Right lobe of liver (tissue), 6 donors: ENCODE results near the gene RSRC1. TPM values are rescaled to one million over a fixed set of nuclear protein-coding genes. Genes with fewer than 3 reads are reported as not detected.
"Not testable (repeated sequence)": the region's sequence is repeated elsewhere in the genome, so short reads cannot be mapped to it uniquely, and the experiment has no call there.

Source experiments
- ATAC-seq, 4 donors: fragments of 200-7000 bp; cut with Tn5 transposase; one replicate each; pipeline ENCODE4 v1.9.1; 2020; ENCODE audit warnings: mild to moderate bottlenecking in 4 of 4, moderate library complexity in 4 of 4
- DNase-seq, 3 donors: peaks; one replicate each; pipeline ENCODE4 v3.0.0-alpha.2; 2020
- H3K27ac ChIP-seq, 3 donors: fragments of 200-600 bp; one replicate each; pipeline ENCODE4 v1.8.0; 2022
- H3K27me3 ChIP-seq, 2 donors: fragments of 200-600 bp; one replicate each; pipeline ENCODE4 v1.8.0; 2022
- H3K36me3 ChIP-seq, 4 donors: fragments of 200-600 bp; sonication (generic) in 1 of 4; one replicate each; pipeline versions ENCODE4 v1.5.1 to v1.8.0; 2017 to 2022; ENCODE audit warnings: control low read depth in 1 of 4
- H3K4me1 ChIP-seq, 4 donors: fragments of 200-600 bp; sonication (generic) in 1 of 4; one replicate each; pipeline versions ENCODE4 v1.5.1 to v1.8.0; 2017 to 2022; ENCODE audit warnings: control low read depth in 1 of 4
- H3K4me3 ChIP-seq, 3 donors: fragments of 200-600 bp; one replicate each; pipeline ENCODE4 v1.8.0; 2022
- H3K9me3 ChIP-seq, 4 donors: fragments of 200-600 bp; sonication (generic) in 1 of 4; one replicate each; pipeline versions ENCODE4 v1.5.1 to v1.8.0; 2017 to 2022; ENCODE audit warnings: control low read depth in 1 of 4
- CTCF ChIP-seq, 4 donors: fragments of 200-600 bp in 3 of 4; fragments of 450-650 bp in 1 of 4; IDR thresholded peaks; one replicate each; pipeline versions ENCODE4 v1.5.1 to v1.8.0; 2016 to 2022; ENCODE audit warnings: antibody characterized with exemption in 4 of 4, mild to moderate bottlenecking in 2 of 4
- POLR2A ChIP-seq: fragments of 450-650 bp; IDR thresholded peaks from one replicate; pipeline ENCODE4 v1.6.1; 2017; ENCODE audit warnings: antibody characterized with exemption, mild to moderate bottlenecking
- WGBS: methylation state at CpG from one replicate; pipeline ENCODE4 v1.1.6; 2018; ENCODE audit warnings: low coverage, low lambda C conversion rate; ENCODE audit not compliant: insufficient coverage; ENCODE audit errors: missing lambda C conversion rate; 5-methylcytosine and 5-hydroxymethylcytosine counted together
- intact Hi-C, 2 donors: fragments of 100-400 bp; cut with DNase I; formaldehyde crosslinking; loops; one replicate each; pipeline versions ENCODE4 v1.11.2 to v1.14.1; 2022
- total RNA-seq, 6 experiments: library from RNA; depleted of rRNA in 2 of 6; stranded (reverse); fragments of >200 nt in 2 of 6; fragmentation: NEBNext Ultra II Directional in 3 of 6; extraction: Animal tissue kit (Norgen Biotek cat#: 25700) in 3 of 6; gene quantifications; one replicate each; pipeline versions ENCODE4 v1.1.0 to v1.2.4, GENCODE V29; 2016 to 2023
- donor health status: DM: no; HTN: yes; CAD: no.
- donor health status: DM: no; HTN: no; CAD: no.
- donor health status: DM: no; HTN: no; CAD: no.
- donor health status: DM: no; HTN: yes; CAD: no.
- donor health status: DM: no; HTN: yes; CAD: no.

The RSRC1 gene
- total RNA-seq, 6 experiments from 2014 or later: 10.8 to 22.1 (median 11.7) TPM

DNA sequence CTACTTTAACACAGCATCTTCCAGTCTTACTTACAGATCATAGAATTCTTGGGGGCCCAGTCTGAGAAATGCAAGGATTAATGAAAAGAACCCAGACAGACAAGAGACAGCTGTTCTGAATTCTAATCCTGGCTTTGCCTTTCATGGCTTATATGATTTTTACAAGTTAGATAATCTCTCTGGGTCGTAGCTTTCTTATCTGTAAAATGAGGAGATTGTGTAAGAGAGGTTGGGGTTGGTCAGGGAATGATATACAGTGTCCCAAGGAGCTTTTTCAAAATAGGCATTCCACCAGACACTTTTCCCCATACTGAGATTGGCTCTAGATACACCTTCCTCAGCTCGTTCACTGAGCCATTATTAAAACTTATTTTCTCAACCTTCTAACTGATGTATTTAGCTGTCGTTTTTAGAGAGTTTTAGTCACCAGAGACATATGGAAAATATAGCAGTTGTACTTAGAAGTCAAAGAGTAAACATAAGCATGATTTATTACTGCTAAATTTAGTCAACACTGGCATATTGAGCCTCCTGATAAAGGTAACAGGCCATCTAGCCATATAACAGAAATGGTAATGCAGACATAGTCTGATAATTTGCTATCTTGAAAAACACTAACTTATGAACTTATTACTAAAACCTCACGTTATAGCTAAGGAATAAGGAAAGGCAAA is 298.1 kb downstream of the RSRC1 start:
- no peaks in the 10 kb centered on the region for H3K9me3 ChIP-seq
- H3K36me3 ChIP-seq: no peaks in the 10 kb centered on the region
- H3K4me3 ChIP-seq: no peak overlapping the region
- no peak for ATAC-seq
- TF ChIP-seq POLR2A (no peak), CTCF (IDR thresholded peaks at IDR 0.05) (no peak)
- H3K4me1 ChIP-seq: no peaks in the 10 kb centered on the region
- WGBS: 75% methylated on average over 4 of the region's 4 CpGs
- no peak overlapping the region for H3K27ac ChIP-seq
- no peak for DNase-seq
- H3K27me3 ChIP-seq: no peaks in the 10 kb centered on the region
- intact Hi-C loops: no loop called here

DNA sequence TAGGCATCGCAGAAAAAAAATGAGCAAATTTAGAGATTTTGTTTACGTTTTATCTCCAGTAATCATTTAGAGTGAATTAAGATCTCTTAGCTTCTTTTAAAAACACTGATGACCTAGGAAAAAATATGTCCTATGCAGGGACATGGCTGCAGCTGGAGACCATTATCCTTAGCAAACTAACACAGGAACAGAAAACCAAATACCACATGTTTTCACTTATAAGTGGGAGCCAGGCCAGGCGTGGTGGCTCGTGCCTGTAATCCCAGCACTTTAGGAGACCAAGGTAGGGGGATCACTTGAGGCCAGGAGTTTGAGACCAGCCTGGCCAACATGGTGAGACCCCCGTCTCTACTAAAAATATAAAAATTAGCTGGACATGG is 298.6 kb downstream of the RSRC1 start:
- intact Hi-C loops, H3K4me1 ChIP-seq, H3K4me3 ChIP-seq, H3K27me3 ChIP-seq, ATAC-seq, H3K9me3 ChIP-seq, H3K36me3 ChIP-seq, H3K27ac ChIP-seq, DNase-seq: not testable (repeated sequence)
- 91% methylated on average over 5 of the region's 5 CpGs for WGBS

DNA sequence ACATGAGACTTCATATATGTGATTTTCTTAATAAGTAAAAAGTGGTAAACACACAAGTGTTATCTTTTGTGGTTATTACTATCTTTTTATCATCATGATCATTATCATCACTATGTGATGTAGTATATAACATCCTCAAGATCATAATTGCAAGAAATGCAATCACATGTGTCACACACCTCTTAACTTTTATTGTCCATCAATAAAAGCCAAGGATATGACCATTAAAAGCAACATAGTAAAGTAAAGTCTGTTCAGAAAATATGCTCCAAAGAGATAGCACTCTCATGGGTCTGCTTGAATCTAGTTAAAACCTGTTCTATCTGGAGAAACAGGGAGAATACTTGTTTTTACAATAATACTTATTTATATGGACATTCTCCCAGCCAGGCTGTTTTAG is 308.1 kb downstream of the RSRC1 start:
- Histone ChIP-seq H3K27me3 (no peaks in the 10 kb centered on the region), H3K9me3 (no peaks in the 10 kb centered on the region), H3K4me1 (no peaks in the 10 kb centered on the region), H3K36me3 (no peaks in the 10 kb centered on the region), H3K4me3 (no peak overlapping the region), H3K27ac (no peak overlapping the region)
- TF ChIP-seq POLR2A (no peak), CTCF (IDR thresholded peaks at IDR 0.05) (no peak)
- DNase-seq (no peak), ATAC-seq (no peak)
- intact Hi-C loops: no loop called here

GRCh38 chr3:158419820-158420653 is 310.1 kb downstream of the RSRC1 start:
- ATAC-seq: no peak

More at GRCh38 chr3:158419820-158420653, 310.1 kb downstream of the RSRC1 start:
- no peaks in the 10 kb centered on the region for H3K4me1 ChIP-seq
- no peaks in the 10 kb centered on the region for H3K27me3 ChIP-seq
- H3K27ac ChIP-seq: no peak overlapping the region
- no peaks in the 10 kb centered on the region for H3K36me3 ChIP-seq
- intact Hi-C loops: no loop called here
- 83% methylated on average over 5 of the region's 5 CpGs for WGBS
- no peaks in the 10 kb centered on the region for H3K9me3 ChIP-seq
- H3K4me3 ChIP-seq: no peak overlapping the region
- TF ChIP-seq POLR2A (no peak), CTCF (IDR thresholded peaks at IDR 0.05) (no peak)
- no peak for DNase-seq
